Gastroesophageal sphincter (tissue), 3 donors: ENCODE data around the gene AEBP1.

Source experiments
- CTCF ChIP-seq, 4 experiments: fragments of 200-600 bp in 2 of 4; fragments of 450-650 bp in 2 of 4; sonication (generic) in 1 of 4; IDR thresholded peaks; one replicate each; pipeline ENCODE4 v1.5.1; 2017 to 2019; ENCODE audit warnings: antibody characterized with exemption in 4 of 4, mild to moderate bottlenecking in 2 of 4, moderate library complexity in 2 of 4
- EP300 ChIP-seq: sonication (generic); formaldehyde crosslinking; IDR thresholded peaks from one replicate; pipeline ENCODE4 v1.6.1; 2017; ENCODE audit warnings: antibody characterized with exemption, mild to moderate bottlenecking
- POLR2A ChIP-seq, 2 donors: fragments of 450-650 bp; IDR thresholded peaks; one replicate each; pipeline ENCODE4 v1.6.1; 2017; ENCODE audit warnings: antibody characterized with exemption in 2 of 2, mild to moderate bottlenecking in 2 of 2, moderate library complexity in 1 of 2
- POLR2AphosphoS5 ChIP-seq: sonication (generic); formaldehyde crosslinking; IDR thresholded peaks from one replicate; pipeline ENCODE4 v1.6.1; 2017; ENCODE audit warnings: antibody characterized with exemption

- TF ChIP-seq POLR2A (IDR thresholded peaks at IDR 0.05) (no peak), POLR2AphosphoS5 (no peak), CTCF (IDR thresholded peaks at IDR 0.05) (no peak), EP300 (no peak)
Observed at GRCh38 chr7:44093102-44093641, 11.0 kb upstream of the AEBP1 start.
